HEK293 (cell line): ENCODE measurements around the gene MAP6.

Experiments
- CTCF ChIP-seq: fragments of 450-650 bp; formaldehyde crosslinking; IDR thresholded peaks from 2 replicates; pipeline ENCODE4 v1.5.1; 2016; ENCODE audit warnings: missing biosample characterization, missing genetic modification characterization
- YY1 ChIP-seq: fragments of 450-650 bp; formaldehyde crosslinking; IDR thresholded peaks from 2 replicates; pipeline ENCODE4 v1.5.1; 2018; ENCODE audit warnings: missing biosample characterization, missing genetic modification characterization
- ZNF623 ChIP-seq: fragments of 450-650 bp; formaldehyde crosslinking; IDR thresholded peaks from 2 replicates; pipeline ENCODE4 v1.5.1; 2016; ENCODE audit warnings: missing biosample characterization, missing genetic modification characterization
- ZNF629 ChIP-seq: fragments of 450-650 bp; formaldehyde crosslinking; IDR thresholded peaks from 2 replicates; pipeline ENCODE4 v1.5.1; 2017; ENCODE audit warnings: missing biosample characterization, missing genetic modification characterization
- ZNF76 ChIP-seq: fragments of 450-650 bp; formaldehyde crosslinking; IDR thresholded peaks from 2 replicates; pipeline ENCODE4; 2016; ENCODE audit warnings: low read depth, missing biosample characterization, missing genetic modification characterization, borderline replicate concordance
- TF ChIP-seq, protein P1 (sequence below): fragments of 450-650 bp; formaldehyde crosslinking; IDR thresholded peaks from 2 replicates; pipeline ENCODE4 v1.5.1; 2016; ENCODE audit warnings: missing biosample characterization, missing genetic modification characterization
- TF ChIP-seq, protein P2 (sequence below): fragments of 450-650 bp; formaldehyde crosslinking; IDR thresholded peaks from 2 replicates; pipeline ENCODE4 v1.5.1; 2016; ENCODE audit warnings: missing biosample characterization, missing genetic modification characterization

GRCh38 chr11:75554258-75555022 is 114.4 kb downstream of the MAP6 start:
- TF ChIP-seq ZNF629 (no peak), YY1 (tag by site-specific recombination) (no peak), ZNF76 (tag by site-specific recombination) (no peak), ZNF623 (no peak), CTCF (tag by site-specific recombination) (no peak)
- TF ChIP-seq, protein P1, sequence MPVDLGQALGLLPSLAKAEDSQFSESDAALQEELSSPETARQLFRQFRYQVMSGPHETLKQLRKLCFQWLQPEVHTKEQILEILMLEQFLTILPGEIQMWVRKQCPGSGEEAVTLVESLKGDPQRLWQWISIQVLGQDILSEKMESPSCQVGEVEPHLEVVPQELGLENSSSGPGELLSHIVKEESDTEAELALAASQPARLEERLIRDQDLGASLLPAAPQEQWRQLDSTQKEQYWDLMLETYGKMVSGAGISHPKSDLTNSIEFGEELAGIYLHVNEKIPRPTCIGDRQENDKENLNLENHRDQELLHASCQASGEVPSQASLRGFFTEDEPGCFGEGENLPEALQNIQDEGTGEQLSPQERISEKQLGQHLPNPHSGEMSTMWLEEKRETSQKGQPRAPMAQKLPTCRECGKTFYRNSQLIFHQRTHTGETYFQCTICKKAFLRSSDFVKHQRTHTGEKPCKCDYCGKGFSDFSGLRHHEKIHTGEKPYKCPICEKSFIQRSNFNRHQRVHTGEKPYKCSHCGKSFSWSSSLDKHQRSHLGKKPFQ (tag by site-specific recombination), result no peak; the same call in 1 of the 2 replicates
- TF ChIP-seq, protein P2, sequence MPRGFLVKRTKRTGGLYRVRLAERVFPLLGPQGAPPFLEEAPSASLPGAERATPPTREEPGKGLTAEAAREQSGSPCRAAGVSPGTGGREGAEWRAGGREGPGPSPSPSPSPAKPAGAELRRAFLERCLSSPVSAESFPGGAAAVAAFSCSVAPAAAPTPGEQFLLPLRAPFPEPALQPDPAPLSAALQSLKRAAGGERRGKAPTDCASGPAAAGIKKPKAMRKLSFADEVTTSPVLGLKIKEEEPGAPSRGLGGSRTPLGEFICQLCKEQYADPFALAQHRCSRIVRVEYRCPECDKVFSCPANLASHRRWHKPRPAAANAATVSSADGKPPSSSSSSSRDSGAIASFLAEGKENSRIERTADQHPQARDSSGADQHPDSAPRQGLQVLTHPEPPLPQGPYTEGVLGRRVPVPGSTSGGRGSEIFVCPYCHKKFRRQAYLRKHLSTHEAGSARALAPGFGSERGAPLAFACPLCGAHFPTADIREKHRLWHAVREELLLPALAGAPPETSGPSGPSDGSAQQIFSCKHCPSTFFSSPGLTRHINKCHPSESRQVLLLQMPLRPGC, result no peak
